IMR-90 (cell line): ENCODE measurements around the gene PITPNC1. TPM values are rescaled to one million over a fixed set of nuclear protein-coding genes. Genes with fewer than 3 reads are reported as not detected.
"Not testable (repeated sequence)": the region's sequence is repeated elsewhere in the genome, so short reads cannot be mapped to it uniquely, and the experiment has no call there.

Experiments
- ATAC-seq: fragments of 200-7000 bp; cut with Tn5 transposase; 2 replicates; pipeline ENCODE4 v1.9.1; 2020; ENCODE audit warnings: low read depth, mild to moderate bottlenecking, moderate library complexity
- BruUV-seq: library from RNA; stranded (reverse); fragments of 400-500 nt; replicated peaks from 2 replicates; lab custom pipeline; 2021; lab: Mats Ljungman, UMichigan
- CTCF ChIA-PET: fragments of 300-600 bp; formaldehyde crosslinking; extraction: SDS; loops from one replicate; lab custom pipeline; 2021; ENCODE audit warnings: antibody characterized with exemption; lab: Yijun Ruan, JAX
- POLR2A ChIA-PET: fragments of 300-600 bp; sonication (Branson Sonifier 250); formaldehyde crosslinking; loops from one replicate; lab custom pipeline; 2022; ENCODE audit warnings: antibody characterized with exemption; ENCODE audit not compliant: unreplicated experiment; lab: Charles Lee
- DNase-seq: peaks from one replicate; pipeline ENCODE4 v3.0.0; 2013
- H2AFZ ChIP-seq: replicated peaks from 2 replicates; pipeline ENCODE3; 2013; ENCODE audit warnings: low read length, mild to moderate bottlenecking; ENCODE audit not compliant: poor library complexity
- H2AK5ac ChIP-seq: 2 replicates; pipeline ENCODE4 v1.6.1; 2013; ENCODE audit warnings: low read depth, low read length, inconsistent platforms
- H2AK9ac ChIP-seq: replicated peaks from 2 replicates; pipeline ENCODE3; 2013; ENCODE audit warnings: mild to moderate bottlenecking, low read depth, low read length, moderate library complexity; ENCODE audit not compliant: poor library complexity
- H2BK120ac ChIP-seq: 2 replicates; pipeline ENCODE4 v1.6.1; 2013; ENCODE audit warnings: low read depth, low read length, inconsistent platforms
- H2BK15ac ChIP-seq: 3 replicates; pipeline ENCODE4 v1.6.1; 2013; ENCODE audit warnings: low read depth, low read length, inconsistent platforms
- H2BK20ac ChIP-seq: 2 replicates; pipeline ENCODE4 v1.6.1; 2013; ENCODE audit warnings: low read depth, mild to moderate bottlenecking, inconsistent platforms, low read length, moderate library complexity
- H2BK5ac ChIP-seq: 2 replicates; pipeline ENCODE4 v1.6.1; 2013; ENCODE audit warnings: mild to moderate bottlenecking, low read depth, low read length, inconsistent platforms; ENCODE audit not compliant: poor library complexity, severe bottlenecking
- H3K14ac ChIP-seq: replicated peaks from 2 replicates; pipeline ENCODE4 v1.6.1; 2013; ENCODE audit warnings: low read depth, low read length, inconsistent platforms
- H3K18ac ChIP-seq: 2 replicates; pipeline ENCODE4 v1.6.1; 2013; ENCODE audit warnings: low read depth, low read length, control low read depth
- H3K23ac ChIP-seq: 2 replicates; pipeline ENCODE4 v1.6.1; 2013; ENCODE audit warnings: low read depth, low read length, inconsistent platforms
- H3K27ac ChIP-seq: 2 replicates; pipeline ENCODE4 v1.5.1; 2013; ENCODE audit warnings: mild to moderate bottlenecking, control low read depth, low read length; ENCODE audit not compliant: insufficient read depth
- H3K27me3 ChIP-seq: 2 replicates; pipeline ENCODE4 v1.6.1; 2013; ENCODE audit warnings: low read length; ENCODE audit not compliant: control insufficient read depth, insufficient read depth
- H3K36me3 ChIP-seq: 2 replicates; pipeline ENCODE4 v1.6.1; 2013; ENCODE audit warnings: low read length, mixed read lengths; ENCODE audit not compliant: control insufficient read depth, insufficient read depth
- H3K4ac ChIP-seq: 2 replicates; pipeline ENCODE4 v1.6.1; 2013; ENCODE audit warnings: low read depth, low read length, inconsistent platforms
- H3K4me1 ChIP-seq: 2 replicates; pipeline ENCODE4 v1.6.1; 2013; ENCODE audit warnings: low read length, mixed read lengths; ENCODE audit not compliant: control insufficient read depth, insufficient read depth
- H3K4me2 ChIP-seq: 2 replicates; pipeline ENCODE4 v1.6.1; 2013; ENCODE audit warnings: low read depth, mild to moderate bottlenecking, control low read depth, low read length, moderate library complexity
- H3K4me3 ChIP-seq: 2 replicates; pipeline ENCODE4 v1.5.1; 2013; ENCODE audit warnings: low read depth, mild to moderate bottlenecking, control low read depth, low read length, moderate library complexity; ENCODE audit not compliant: insufficient read depth
- H3K56ac ChIP-seq: 2 replicates; pipeline ENCODE4 v1.6.1; 2013; ENCODE audit warnings: low read length, inconsistent platforms; ENCODE audit not compliant: insufficient read depth; ENCODE audit errors: extremely low read depth
- H3K79me1 ChIP-seq, 2 experiments: 2 replicates each; pipeline ENCODE4 v1.6.1; 2013; ENCODE audit warnings: low read length in 2 of 2, inconsistent platforms in 1 of 2, low read depth in 1 of 2
- H3K9ac ChIP-seq: 2 replicates; pipeline ENCODE4 v1.6.1; 2013; ENCODE audit warnings: low read depth, low read length, control low read depth
- H3K9me1 ChIP-seq: 2 replicates; pipeline ENCODE4 v1.6.1; 2013; ENCODE audit warnings: low read length, inconsistent platforms; ENCODE audit not compliant: insufficient read depth
- H3K9me3 ChIP-seq: 2 replicates; pipeline ENCODE4 v1.6.1; 2013; ENCODE audit warnings: low read length; ENCODE audit not compliant: control insufficient read depth, insufficient read depth
- H4K20me1 ChIP-seq: 2 replicates; pipeline ENCODE4 v1.6.1; 2013; ENCODE audit warnings: low read length, inconsistent platforms; ENCODE audit not compliant: insufficient read depth
- H4K5ac ChIP-seq: 2 replicates; pipeline ENCODE4 v1.6.1; 2013; ENCODE audit warnings: mild to moderate bottlenecking, low read depth, low read length, control low read depth
- H4K8ac ChIP-seq, 2 experiments: 2 replicates each; pipeline ENCODE4 v1.6.1; 2013; ENCODE audit warnings: low read depth in 2 of 2, low read length in 2 of 2, control low read depth in 1 of 2, inconsistent platforms in 1 of 2
- H4K91ac ChIP-seq: 2 replicates; pipeline ENCODE4 v1.6.1; 2013; ENCODE audit warnings: low read depth, low read length, inconsistent platforms; ENCODE audit not compliant: insufficient read depth
- CHD1 ChIP-seq: IDR thresholded peaks from 2 replicates; pipeline ENCODE4 v1.6.1; 2012; ENCODE audit warnings: low read depth, low read length, improper control_type of control experiment
- MAZ ChIP-seq: IDR thresholded peaks from 2 replicates; pipeline ENCODE4 v1.6.1; 2012; ENCODE audit warnings: low read depth, mild to moderate bottlenecking, low read length, improper control_type of control experiment, moderate library complexity, borderline replicate concordance
- POLR2A ChIP-seq: IDR thresholded peaks from 2 replicates; pipeline ENCODE4 v1.6.1; 2012; ENCODE audit warnings: mild to moderate bottlenecking, low read depth, low read length
- RAD21 ChIP-seq: IDR thresholded peaks from 2 replicates; pipeline ENCODE4 v1.6.1; 2012; ENCODE audit warnings: low read length, improper control_type of control experiment
- RCOR1 ChIP-seq: IDR thresholded peaks from 2 replicates; pipeline ENCODE4 v1.6.1; 2012; ENCODE audit warnings: mild to moderate bottlenecking, low read length, improper control_type of control experiment; ENCODE audit not compliant: insufficient replicate concordance
- SMC3 ChIP-seq: fragments of 150-350 bp; IDR thresholded peaks from 2 replicates; pipeline ENCODE4 v1.6.1; 2016; ENCODE audit warnings: low read depth, mild to moderate bottlenecking, antibody characterized with exemption, low read length, moderate library complexity
- WGBS, 2 experiments: methylation state at CpG; one replicate each; pipeline versions ENCODE4 v1.1.5 to v1.1.7; 2013; ENCODE audit warnings: missing lambda C conversion rate in 2 of 2; ENCODE audit not compliant: insufficient read length in 1 of 2; ENCODE audit errors: extremely low coverage in 2 of 2; 5-methylcytosine and 5-hydroxymethylcytosine counted together
- dilution Hi-C: fragments of 300-500 bp; cut with HindIII; formaldehyde crosslinking; loops from one replicate; pipeline ENCODE4 v1.14.3; 2018; ENCODE audit warnings: low sequenced_read_pairs; ENCODE audit not compliant: unreplicated experiment
- in situ Hi-C: fragments of 300-500 bp; cut with MboI; formaldehyde crosslinking; loops from 3 replicates; pipeline ENCODE4 v1.14.3; 2019; ENCODE audit warnings: low sequenced_read_pairs, inconsistent platforms, mixed read lengths
- intact Hi-C: fragments of 100-400 bp; cut with micrococcal nuclease; formaldehyde crosslinking; loops from 2 replicates; pipeline ENCODE4 v1.10.0; 2022
- polyA plus RNA-seq, 3 experiments: library from polyadenylated mRNA; depleted of rRNA; stranded (reverse); fragments of >200 nt; gene quantifications; 2 replicates each; pipeline ENCODE4 v1.2.3, GENCODE V29; 2012; ENCODE audit warnings: low replicate concordance in 1 of 3
- total RNA-seq: library from RNA; depleted of rRNA; stranded (reverse); fragments of >200 nt; gene quantifications from 2 replicates; pipeline ENCODE4 v1.2.3, GENCODE V29; 2012
- TF ChIP-seq, protein P1 (sequence below): conservative IDR thresholded peaks from 2 replicates; pipeline ENCODE4 v1.5.1; 2012; ENCODE audit warnings: mild to moderate bottlenecking, low read depth, low read length, improper control_type of control experiment

Gene PITPNC1
- total and polyA plus RNA-seq, 2 of the 4 experiments (the other 2 are of a cell fraction), result 4.1 TPM

DNA sequence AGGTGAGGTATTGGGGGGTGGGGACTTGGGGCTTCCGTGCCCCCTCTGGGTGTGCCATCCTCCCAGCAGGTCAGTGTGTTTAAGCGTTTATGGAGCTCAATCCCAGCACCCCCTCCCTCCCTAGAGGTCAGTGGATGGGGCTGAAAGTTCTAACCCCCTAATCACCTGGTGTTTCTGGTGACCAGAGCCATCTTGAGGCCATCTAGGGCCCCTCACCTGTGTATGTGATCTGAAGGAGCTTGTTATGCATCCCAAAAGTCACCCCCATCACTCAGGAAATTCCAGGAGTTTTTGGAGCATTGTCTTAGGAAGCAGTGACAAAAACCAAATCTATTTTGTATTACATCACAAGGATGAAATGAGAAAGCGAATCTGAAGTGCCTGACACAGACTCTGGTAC, 272.8 kb downstream of the PITPNC1 start:
- no CpG with 5 or more reads among the region's 3 CpGs for WGBS, 2 experiments
- no peak overlapping the region for H3K4me3 ChIP-seq
- no peak overlapping the region for H2AK5ac ChIP-seq
- in situ Hi-C loops, result no loop called here
- H3K56ac ChIP-seq, result no peak overlapping the region
- ChIA-PET CTCF (no interaction called here), POLR2A (no interaction called here)
- no peaks in the 10 kb centered on the region for H3K9me3 ChIP-seq
- intact Hi-C loops, result no loop called here
- BruUV-seq, result no TSS peak
- no peaks in the 10 kb centered on the region for H3K79me1 ChIP-seq
- no peak overlapping the region for H3K27ac ChIP-seq
- no peak overlapping the region for H2AFZ ChIP-seq
- H2AK9ac ChIP-seq, result no peak overlapping the region
- no peak overlapping the region for H3K9ac ChIP-seq
- H3K4me1 ChIP-seq, result 0 out of 2 replicates have a peak, but pooled peaks cover 1% of the 10 kb centered on the region
- no peak overlapping the region for H2BK20ac ChIP-seq
- ATAC-seq (no peak), DNase-seq (no peak)
- H3K36me3 ChIP-seq, result no peaks in the 10 kb centered on the region
- no peak overlapping the region for H2BK5ac ChIP-seq
- H3K9me1 ChIP-seq, result no peaks in the 10 kb centered on the region
- no peak overlapping the region for H3K18ac ChIP-seq
- no peak overlapping the region for H4K8ac ChIP-seq
- no peak for TF ChIP-seq MAZ
- no peak for TF ChIP-seq SMC3
- TF ChIP-seq, protein P1, sequence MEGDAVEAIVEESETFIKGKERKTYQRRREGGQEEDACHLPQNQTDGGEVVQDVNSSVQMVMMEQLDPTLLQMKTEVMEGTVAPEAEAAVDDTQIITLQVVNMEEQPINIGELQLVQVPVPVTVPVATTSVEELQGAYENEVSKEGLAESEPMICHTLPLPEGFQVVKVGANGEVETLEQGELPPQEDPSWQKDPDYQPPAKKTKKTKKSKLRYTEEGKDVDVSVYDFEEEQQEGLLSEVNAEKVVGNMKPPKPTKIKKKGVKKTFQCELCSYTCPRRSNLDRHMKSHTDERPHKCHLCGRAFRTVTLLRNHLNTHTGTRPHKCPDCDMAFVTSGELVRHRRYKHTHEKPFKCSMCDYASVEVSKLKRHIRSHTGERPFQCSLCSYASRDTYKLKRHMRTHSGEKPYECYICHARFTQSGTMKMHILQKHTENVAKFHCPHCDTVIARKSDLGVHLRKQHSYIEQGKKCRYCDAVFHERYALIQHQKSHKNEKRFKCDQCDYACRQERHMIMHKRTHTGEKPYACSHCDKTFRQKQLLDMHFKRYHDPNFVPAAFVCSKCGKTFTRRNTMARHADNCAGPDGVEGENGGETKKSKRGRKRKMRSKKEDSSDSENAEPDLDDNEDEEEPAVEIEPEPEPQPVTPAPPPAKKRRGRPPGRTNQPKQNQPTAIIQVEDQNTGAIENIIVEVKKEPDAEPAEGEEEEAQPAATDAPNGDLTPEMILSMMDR, result no peak
- TF ChIP-seq CHD1, result no peak
- TF ChIP-seq RCOR1, result no peak
- no peak for TF ChIP-seq RAD21
- no peak for TF ChIP-seq POLR2A
- H3K4me2 ChIP-seq, result no peak overlapping the region
- H3K23ac ChIP-seq, result no peak overlapping the region
- no peak overlapping the region for H4K91ac ChIP-seq
- no peak overlapping the region for H3K4ac ChIP-seq
- no peak overlapping the region for H2BK15ac ChIP-seq
- H2BK120ac ChIP-seq, result no peak overlapping the region
- dilution Hi-C loops, result no loop called here
- no peaks in the 10 kb centered on the region for H3K27me3 ChIP-seq
- no peak overlapping the region for H3K14ac ChIP-seq
- no peak overlapping the region for H4K5ac ChIP-seq
- no peaks in the 10 kb centered on the region for H4K20me1 ChIP-seq

DNA sequence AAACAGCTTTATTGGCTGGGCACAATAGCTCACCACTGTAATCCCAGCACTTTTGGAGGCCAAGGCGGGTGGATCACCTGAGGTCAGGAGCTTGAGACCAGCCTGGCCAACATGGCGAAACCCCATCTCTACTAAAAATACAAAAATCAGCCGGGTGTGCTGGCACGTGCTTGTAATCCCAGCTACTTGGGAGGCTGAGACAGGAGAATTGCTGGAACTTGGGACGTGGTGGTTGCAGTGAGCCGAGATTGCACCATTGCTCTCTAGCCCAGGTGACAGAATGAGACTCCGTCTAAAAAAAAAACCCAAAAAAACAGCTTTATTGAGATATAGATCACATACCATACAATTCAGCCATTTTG, 274.1 kb downstream of the PITPNC1 start:
- H3K27me3 ChIP-seq, intact Hi-C loops, H4K8ac ChIP-seq, H4K5ac ChIP-seq, H3K4me2 ChIP-seq, H4K20me1 ChIP-seq, H2BK15ac ChIP-seq, H3K4me3 ChIP-seq, H3K23ac ChIP-seq, H2AK5ac ChIP-seq, H3K9me1 ChIP-seq, H2BK20ac ChIP-seq, H3K4ac ChIP-seq, H3K27ac ChIP-seq, H3K9ac ChIP-seq, H2AK9ac ChIP-seq, H3K79me1 ChIP-seq, POLR2A ChIA-PET, H3K18ac ChIP-seq, ATAC-seq, H3K36me3 ChIP-seq, DNase-seq, H3K56ac ChIP-seq, H2BK5ac ChIP-seq, H3K4me1 ChIP-seq, in situ Hi-C loops, H2BK120ac ChIP-seq, H2AFZ ChIP-seq, BruUV-seq, H4K91ac ChIP-seq, H3K14ac ChIP-seq, dilution Hi-C loops, H3K9me3 ChIP-seq: not testable (repeated sequence)
- CTCF ChIA-PET, result interaction anchor here (0.6 kb wide), 1 partner anchor 67 kb away, joined by 3 read pairs; no protein-coding TSS in a partner anchor
- WGBS, 2 experiments, result no CpG with 5 or more reads among the region's 7 CpGs
